GM13976 (cell line): Measurements from ENCODE around the gene TEAD2.

Experiments used
- DNase-seq: peaks from one replicate; pipeline ENCODE4 v3.0.0; 2012; ENCODE audit warnings: low spot score
- in situ Hi-C: fragments of 300-500 bp; cut with MboI; formaldehyde crosslinking; loops from one replicate; pipeline ENCODE4 v1.12.0; 2022; ENCODE audit warnings: low sequenced_read_pairs, mixed read lengths, inconsistent platforms; ENCODE audit not compliant: unreplicated experiment
- TF ChIP-seq, protein P1 (sequence below): IDR thresholded peaks from 2 replicates; pipeline ENCODE4 v1.5.1; 2012; ENCODE audit warnings: borderline replicate concordance, mild to moderate bottlenecking; ENCODE audit not compliant: insufficient read depth; ENCODE audit errors: extremely low read depth, missing control alignments, control extremely low read depth

TEAD2 gene

DNA sequence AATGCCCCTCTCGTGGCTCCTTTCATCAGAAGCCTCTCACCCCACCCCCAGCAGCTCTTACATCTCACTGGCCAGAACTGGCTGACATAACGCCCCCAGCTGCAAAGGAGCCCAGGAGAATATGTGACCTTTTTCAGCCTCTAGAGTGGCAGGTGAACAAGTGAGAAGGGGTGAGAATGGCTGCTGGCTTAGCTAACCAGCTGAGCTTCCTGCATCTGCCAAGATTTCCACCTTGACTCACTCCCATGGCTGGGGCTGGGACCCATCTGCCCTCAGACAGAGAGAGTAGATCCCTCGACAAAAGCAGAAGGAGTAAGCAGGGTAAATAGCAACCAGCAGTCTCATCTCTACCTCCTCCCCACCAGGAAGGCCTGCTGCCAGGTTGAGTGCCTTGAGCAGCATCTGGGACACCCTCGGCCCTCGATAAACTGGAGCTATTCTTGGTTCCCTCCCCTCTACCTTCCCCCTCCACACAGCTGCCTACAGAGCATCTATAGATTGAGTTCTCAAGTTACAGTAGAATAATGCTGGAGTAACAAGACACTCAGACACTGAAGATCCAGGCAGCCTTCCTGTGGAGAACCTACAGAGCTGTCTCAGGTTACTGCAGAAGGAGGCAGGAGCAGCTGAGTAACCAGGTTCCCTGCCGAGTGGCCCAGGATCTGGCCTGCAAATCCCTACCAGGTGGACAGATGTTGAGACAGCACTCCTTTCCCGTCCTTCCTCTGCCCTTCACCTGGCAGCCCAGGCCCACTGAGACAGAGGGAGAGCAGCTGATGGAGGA is 41.4 kb upstream of the TEAD2 start:
- no peak for DNase-seq
- TF ChIP-seq, protein P1, sequence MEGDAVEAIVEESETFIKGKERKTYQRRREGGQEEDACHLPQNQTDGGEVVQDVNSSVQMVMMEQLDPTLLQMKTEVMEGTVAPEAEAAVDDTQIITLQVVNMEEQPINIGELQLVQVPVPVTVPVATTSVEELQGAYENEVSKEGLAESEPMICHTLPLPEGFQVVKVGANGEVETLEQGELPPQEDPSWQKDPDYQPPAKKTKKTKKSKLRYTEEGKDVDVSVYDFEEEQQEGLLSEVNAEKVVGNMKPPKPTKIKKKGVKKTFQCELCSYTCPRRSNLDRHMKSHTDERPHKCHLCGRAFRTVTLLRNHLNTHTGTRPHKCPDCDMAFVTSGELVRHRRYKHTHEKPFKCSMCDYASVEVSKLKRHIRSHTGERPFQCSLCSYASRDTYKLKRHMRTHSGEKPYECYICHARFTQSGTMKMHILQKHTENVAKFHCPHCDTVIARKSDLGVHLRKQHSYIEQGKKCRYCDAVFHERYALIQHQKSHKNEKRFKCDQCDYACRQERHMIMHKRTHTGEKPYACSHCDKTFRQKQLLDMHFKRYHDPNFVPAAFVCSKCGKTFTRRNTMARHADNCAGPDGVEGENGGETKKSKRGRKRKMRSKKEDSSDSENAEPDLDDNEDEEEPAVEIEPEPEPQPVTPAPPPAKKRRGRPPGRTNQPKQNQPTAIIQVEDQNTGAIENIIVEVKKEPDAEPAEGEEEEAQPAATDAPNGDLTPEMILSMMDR: no peak
- in situ Hi-C loops: no loop called here

DNA sequence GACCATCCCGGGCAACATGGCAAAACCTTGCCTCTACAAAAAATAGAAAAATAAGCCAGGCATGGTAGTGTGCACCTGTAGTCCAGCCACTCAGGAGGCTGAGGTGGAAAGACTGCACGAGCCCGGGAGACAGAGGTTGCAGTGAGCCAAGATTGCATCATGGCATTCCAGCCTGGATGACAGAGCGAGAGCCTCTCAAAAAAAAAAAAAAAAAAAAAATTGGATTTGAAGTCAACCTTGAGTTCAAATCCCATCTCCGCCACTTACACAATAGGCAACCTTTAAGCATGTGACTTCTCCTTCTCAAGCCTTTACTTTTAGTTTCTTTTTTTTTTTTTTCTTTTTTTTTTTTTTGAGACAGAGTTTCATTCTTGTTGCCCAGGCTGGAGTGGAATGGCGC is 37.8 kb upstream of the TEAD2 start:
- in situ Hi-C loops: no loop called here
- TF ChIP-seq, protein P1: no peak
- no peak for DNase-seq

DNA sequence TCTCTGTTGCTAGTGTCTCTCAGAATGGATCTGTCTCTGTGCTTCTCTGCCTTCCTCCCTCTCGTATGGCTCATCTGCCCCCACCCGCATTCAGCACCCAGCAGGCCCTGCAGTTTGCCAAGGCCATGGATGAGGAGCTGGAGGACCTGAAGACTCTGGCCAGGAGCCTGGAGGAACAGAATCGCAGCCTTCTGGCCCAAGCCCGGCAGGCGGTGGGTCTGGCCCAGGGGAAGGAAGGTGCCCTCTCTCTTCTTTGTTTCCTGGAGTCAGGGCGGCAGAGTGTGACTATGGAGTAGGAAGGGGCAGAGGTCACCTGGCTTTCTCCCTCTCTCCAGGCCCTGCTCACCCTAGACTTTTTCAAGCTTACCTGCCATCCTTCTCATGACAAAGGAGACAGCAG is 36.7 kb upstream of the TEAD2 start:
- TF ChIP-seq, protein P1: no peak
- in situ Hi-C loops: no loop called here
- DNase-seq: no peak

DNA sequence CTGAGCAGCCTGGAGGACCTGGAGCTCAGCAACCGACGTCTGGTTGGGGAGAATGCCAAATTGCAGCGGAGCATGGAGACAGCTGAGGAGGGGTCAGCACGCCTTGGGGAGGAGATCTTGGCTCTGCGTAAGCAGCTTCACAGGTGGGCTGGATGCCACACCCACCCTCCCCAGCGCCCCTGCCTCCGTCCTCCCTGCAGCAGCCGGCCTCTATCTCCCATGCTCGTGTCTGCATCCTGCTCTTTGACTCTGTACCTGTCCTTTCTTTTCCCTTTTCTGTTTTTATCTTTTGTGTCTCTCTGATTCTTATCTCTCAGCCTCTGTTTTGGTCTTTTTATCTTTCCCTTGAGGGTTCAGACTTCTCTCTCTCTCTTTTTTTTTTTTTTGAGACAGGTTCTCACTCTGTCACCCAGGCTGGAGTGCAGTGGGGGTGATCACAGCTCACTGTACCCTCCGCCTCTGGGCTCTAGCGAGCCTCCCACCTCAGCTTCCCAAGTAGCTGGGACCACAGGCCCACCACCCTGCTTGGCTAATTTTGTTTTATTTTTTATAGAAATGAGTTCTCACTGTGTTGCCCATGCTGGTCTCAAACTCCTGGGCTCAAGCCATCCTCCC is 35.9 kb upstream of the TEAD2 start:
- TF ChIP-seq, protein P1: no peak
- in situ Hi-C loops: no loop called here
- no peak for DNase-seq

DNA sequence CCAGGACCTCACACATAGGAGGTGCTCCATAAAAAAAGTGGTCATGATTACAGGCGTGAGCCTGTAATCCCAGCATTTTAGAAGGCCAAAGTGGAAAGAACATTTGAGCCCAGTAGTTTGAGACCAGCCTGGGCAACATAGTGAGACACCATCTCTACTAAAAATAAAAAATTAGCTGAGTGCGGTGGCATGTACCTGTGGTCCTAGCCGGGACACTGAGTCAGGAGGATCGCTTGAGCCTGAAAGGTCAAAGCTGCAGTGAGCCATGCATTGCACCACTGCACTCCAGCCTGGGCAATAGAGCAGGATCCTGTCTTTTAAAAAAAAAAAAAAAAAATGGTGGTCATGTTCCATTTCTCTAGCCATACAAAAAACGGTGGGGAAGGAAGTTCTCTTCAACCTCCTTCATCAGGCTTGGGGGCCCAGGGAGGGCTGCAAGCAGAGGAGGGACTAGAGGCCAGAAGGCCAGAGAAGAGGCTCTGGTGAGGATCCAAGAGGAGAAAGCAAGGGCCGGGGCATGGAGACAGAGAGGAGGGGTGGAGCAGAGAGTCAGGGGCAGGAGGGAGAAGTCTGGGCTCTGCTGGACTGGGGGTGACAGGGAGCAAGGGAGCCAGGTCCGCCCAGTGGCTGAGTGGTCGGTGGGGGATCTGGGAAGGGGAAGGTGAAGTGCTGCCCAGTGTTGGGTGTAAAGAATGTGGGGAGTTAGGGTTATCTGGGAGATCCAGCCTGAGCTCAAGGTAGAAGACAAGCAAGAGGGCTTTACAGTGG is 34.7 kb upstream of the TEAD2 start:
- TF ChIP-seq, protein P1: no peak

DNA sequence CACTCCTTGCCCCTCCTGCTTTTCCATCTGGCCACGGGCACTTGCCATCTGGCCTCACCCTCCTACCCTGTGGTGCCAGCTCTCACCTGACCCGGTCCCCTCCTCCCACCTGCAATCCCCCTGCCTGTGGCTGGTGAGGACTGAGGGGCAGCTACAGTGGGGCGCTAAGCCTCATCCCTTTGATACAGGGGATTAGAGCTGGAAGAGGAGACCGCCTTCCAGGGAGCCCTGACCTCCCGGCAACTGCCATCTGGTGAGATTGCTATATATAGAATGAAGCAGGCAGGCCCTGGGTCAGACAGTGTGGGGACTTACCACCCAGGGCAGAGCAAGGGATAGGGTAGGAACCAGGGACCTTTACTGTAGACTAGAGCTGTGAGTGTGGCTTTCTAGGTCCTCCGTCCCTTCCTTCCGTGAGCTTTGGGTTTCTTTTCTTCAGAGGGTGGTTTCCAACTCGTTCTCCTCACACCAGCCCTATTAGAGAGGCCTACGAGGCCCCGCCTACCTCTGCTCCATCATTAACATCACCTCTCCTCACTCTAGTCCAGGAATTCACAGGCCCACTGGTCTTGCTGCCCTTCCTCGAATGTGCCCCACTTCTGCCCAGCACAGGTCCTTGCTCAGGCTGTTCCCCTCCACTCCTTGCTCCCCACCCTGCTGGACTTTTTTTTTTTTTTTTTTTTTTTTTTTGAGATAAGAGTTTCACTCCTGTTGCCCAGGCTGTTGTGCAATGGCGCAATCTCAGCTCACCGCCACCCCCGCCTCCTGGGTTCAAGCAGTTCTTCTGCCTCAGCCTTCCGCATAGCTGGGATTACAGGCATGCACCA is 33.6 kb upstream of the TEAD2 start:
- no peak for DNase-seq
- TF ChIP-seq, protein P1: no peak
- in situ Hi-C loops: no loop called here

More for the DNA sequence above, 34.7 kb upstream of the TEAD2 start:
- no peak for DNase-seq
- in situ Hi-C loops: no loop called here
